ENCODE measurements around the gene PSPH.

DNA sequence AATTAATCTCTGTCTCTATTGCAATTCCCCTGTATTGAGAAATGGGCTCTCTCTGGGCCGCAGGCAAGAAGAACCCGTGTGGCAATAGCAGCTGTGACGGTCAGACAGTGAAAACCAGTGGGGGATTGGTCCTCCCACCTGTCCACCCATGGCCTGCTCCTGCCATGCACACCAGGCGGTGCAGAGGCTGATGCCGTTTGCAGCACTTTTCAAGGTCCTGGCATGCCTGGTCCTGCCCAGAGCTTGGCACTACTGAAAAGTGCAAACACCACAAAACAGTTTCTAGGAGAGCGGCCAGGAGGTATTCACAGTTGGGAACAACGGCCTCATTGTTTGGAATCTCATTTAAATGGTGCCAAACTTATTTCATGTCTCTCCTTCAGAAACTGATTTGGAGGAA is 41.5 kb downstream of the PSPH start:
- TF ChIP-seq RAD21 (IDR thresholded peaks at IDR 0.05) (peak; percentile 16 to 46), TAF1 (conservative IDR thresholded peaks at IDR 0.05) (no peak), FOXA1 (IDR thresholded peaks at IDR 0.05) (no peak)
- TF ChIP-seq, protein P1, sequence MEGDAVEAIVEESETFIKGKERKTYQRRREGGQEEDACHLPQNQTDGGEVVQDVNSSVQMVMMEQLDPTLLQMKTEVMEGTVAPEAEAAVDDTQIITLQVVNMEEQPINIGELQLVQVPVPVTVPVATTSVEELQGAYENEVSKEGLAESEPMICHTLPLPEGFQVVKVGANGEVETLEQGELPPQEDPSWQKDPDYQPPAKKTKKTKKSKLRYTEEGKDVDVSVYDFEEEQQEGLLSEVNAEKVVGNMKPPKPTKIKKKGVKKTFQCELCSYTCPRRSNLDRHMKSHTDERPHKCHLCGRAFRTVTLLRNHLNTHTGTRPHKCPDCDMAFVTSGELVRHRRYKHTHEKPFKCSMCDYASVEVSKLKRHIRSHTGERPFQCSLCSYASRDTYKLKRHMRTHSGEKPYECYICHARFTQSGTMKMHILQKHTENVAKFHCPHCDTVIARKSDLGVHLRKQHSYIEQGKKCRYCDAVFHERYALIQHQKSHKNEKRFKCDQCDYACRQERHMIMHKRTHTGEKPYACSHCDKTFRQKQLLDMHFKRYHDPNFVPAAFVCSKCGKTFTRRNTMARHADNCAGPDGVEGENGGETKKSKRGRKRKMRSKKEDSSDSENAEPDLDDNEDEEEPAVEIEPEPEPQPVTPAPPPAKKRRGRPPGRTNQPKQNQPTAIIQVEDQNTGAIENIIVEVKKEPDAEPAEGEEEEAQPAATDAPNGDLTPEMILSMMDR (IDR thresholded peaks at IDR 0.05; ENCODE audit: low read depth, low read length, missing input control): no peak

Measured in liver (tissue), 3 donors.